WTC11 (cell line): ENCODE data around the gene METTL9.

Source experiments
- CTCF ChIP-seq: fragments of 200-600 bp; IDR thresholded peaks from 2 replicates; pipeline ENCODE4 v1.8.0; 2022; ENCODE audit warnings: antibody characterized with exemption
- ETV6 ChIP-seq: sonication (generic); formaldehyde crosslinking; IDR thresholded peaks from 2 replicates; pipeline ENCODE4 v1.8.1; 2022; ENCODE audit warnings: mild to moderate bottlenecking, missing genetic modification reagents

GRCh38 chr16:21694609-21695008 is 95.2 kb downstream of the METTL9 start:
- TF ChIP-seq CTCF, result no peak
- no peak for TF ChIP-seq ETV6 (CRISPR knock-in tag)
